Measurements from ENCODE around the gene VEPH1. TPM values are rescaled to one million over a fixed set of nuclear protein-coding genes. Genes with fewer than 3 reads are reported as not detected.
A peak's percentile ranks its signal among the peaks of the same experiment; 100 is the strongest.

The VEPH1 gene
- total RNA-seq, 1 experiment from 2014 or later = not detected

- Histone ChIP-seq H3K9me3 (no peaks in the 10 kb centered on the region), H3K27me3 (no peaks in the 10 kb centered on the region), H3K4me3 (no peak overlapping the region), H3K36me3 (no peaks in the 10 kb centered on the region)
- no peak for DNase-seq
These were observed 75.3 kb downstream of the VEPH1 start for GRCh38 chr3:157427901-157428300.

GRCh38 chr3:157423337-157423736 is 79.9 kb downstream of the VEPH1 start:
- H3K9me3 ChIP-seq = no peaks in the 10 kb centered on the region
- no peaks in the 10 kb centered on the region for H3K27me3 ChIP-seq
- no peaks in the 10 kb centered on the region for H3K36me3 ChIP-seq
- no peak for DNase-seq
- H3K4me3 ChIP-seq = no peak overlapping the region

GRCh38 chr3:157420606-157421130 is 82.5 kb downstream of the VEPH1 start:
- DNase-seq = no peak
- Histone ChIP-seq H3K27me3 (no peaks in the 10 kb centered on the region), H3K4me3 (no peak overlapping the region), H3K36me3 (no peaks in the 10 kb centered on the region), H3K9me3 (no peaks in the 10 kb centered on the region)

GRCh38 chr3:157418104-157418503 is 85.1 kb downstream of the VEPH1 start:
- no peak overlapping the region for H3K4me3 ChIP-seq
- no peaks in the 10 kb centered on the region for H3K9me3 ChIP-seq
- no peaks in the 10 kb centered on the region for H3K27me3 ChIP-seq
- DNase-seq = no peak
- no peaks in the 10 kb centered on the region for H3K36me3 ChIP-seq

- Histone ChIP-seq H3K27me3 (no peaks in the 10 kb centered on the region), H3K9me3 (no peaks in the 10 kb centered on the region), H3K36me3 (no peaks in the 10 kb centered on the region), H3K4me3 (no peak overlapping the region)
- no peak for DNase-seq
These were observed 86.0 kb downstream of the VEPH1 start for GRCh38 chr3:157417247-157417646.

GRCh38 chr3:157416347-157417087 is 86.7 kb downstream of the VEPH1 start:
- H3K36me3 ChIP-seq = no peaks in the 10 kb centered on the region
- no peaks in the 10 kb centered on the region for H3K9me3 ChIP-seq
- H3K4me3 ChIP-seq = no peak overlapping the region
- H3K27me3 ChIP-seq = no peaks in the 10 kb centered on the region
- DNase-seq = no peak

GRCh38 chr3:157414861-157415260 is 88.4 kb downstream of the VEPH1 start:
- H3K4me3 ChIP-seq = no peak overlapping the region
- no peaks in the 10 kb centered on the region for H3K27me3 ChIP-seq
- no peak for DNase-seq
- H3K36me3 ChIP-seq = no peaks in the 10 kb centered on the region
- no peaks in the 10 kb centered on the region for H3K9me3 ChIP-seq

GRCh38 chr3:157412323-157412855 is 90.8 kb downstream of the VEPH1 start:
- Histone ChIP-seq H3K27me3 (no peaks in the 10 kb centered on the region), H3K9me3 (no peaks in the 10 kb centered on the region), H3K4me3 (no peak overlapping the region), H3K36me3 (no peaks in the 10 kb centered on the region)
- DNase-seq = no peak

GRCh38 chr3:157410945-157411344 is 92.3 kb downstream of the VEPH1 start:
- H3K27me3 ChIP-seq = no peaks in the 10 kb centered on the region
- H3K9me3 ChIP-seq = no peaks in the 10 kb centered on the region
- H3K4me3 ChIP-seq = no peak overlapping the region
- DNase-seq = no peak
- no peaks in the 10 kb centered on the region for H3K36me3 ChIP-seq

- H3K36me3 ChIP-seq = no peaks in the 10 kb centered on the region
- H3K4me3 ChIP-seq = no peak overlapping the region
- no peak for DNase-seq
- H3K27me3 ChIP-seq = no peaks in the 10 kb centered on the region
- no peaks in the 10 kb centered on the region for H3K9me3 ChIP-seq
These were observed 93.7 kb downstream of the VEPH1 start for GRCh38 chr3:157409516-157409915.

GRCh38 chr3:157408499-157409149 is 94.6 kb downstream of the VEPH1 start:
- no peak overlapping the region for H3K4me3 ChIP-seq
- H3K9me3 ChIP-seq = no peaks in the 10 kb centered on the region
- H3K36me3 ChIP-seq = no peaks in the 10 kb centered on the region
- DNase-seq = no peak
- no peaks in the 10 kb centered on the region for H3K27me3 ChIP-seq

- Histone ChIP-seq H3K4me3 (no peak overlapping the region), H3K36me3 (no peaks in the 10 kb centered on the region), H3K9me3 (no peaks in the 10 kb centered on the region), H3K27me3 (no peaks in the 10 kb centered on the region)
- no peak for DNase-seq
These were observed 95.4 kb downstream of the VEPH1 start for GRCh38 chr3:157407769-157408168.

- H3K4me3 ChIP-seq = no peak overlapping the region
These were observed 96.8 kb downstream of the VEPH1 start for GRCh38 chr3:157406394-157406793.

GRCh38 chr3:157405457-157405856 is 97.8 kb downstream of the VEPH1 start:
- Histone ChIP-seq H3K27me3 (no peaks in the 10 kb centered on the region), H3K4me3 (no peak overlapping the region), H3K36me3 (no peaks in the 10 kb centered on the region), H3K9me3 (no peaks in the 10 kb centered on the region)
- DNase-seq = peak; percentile 45

More at GRCh38 chr3:157406394-157406793, 96.8 kb downstream of the VEPH1 start:
- DNase-seq = no peak
- Histone ChIP-seq H3K36me3 (no peaks in the 10 kb centered on the region), H3K27me3 (no peaks in the 10 kb centered on the region), H3K9me3 (no peaks in the 10 kb centered on the region)

- DNase-seq = no peak
- Histone ChIP-seq H3K9me3 (no peaks in the 10 kb centered on the region), H3K4me3 (no peak overlapping the region)
These were observed 98.8 kb downstream of the VEPH1 start for GRCh38 chr3:157404381-157404780.

GRCh38 chr3:157398598-157398997 is 104.6 kb downstream of the VEPH1 start:
- no peaks in the 10 kb centered on the region for H3K27me3 ChIP-seq
- H3K9me3 ChIP-seq = no peaks in the 10 kb centered on the region; the same call in 1 of the 2 replicates
- DNase-seq = no peak
- no peaks in the 10 kb centered on the region for H3K36me3 ChIP-seq
- no peak overlapping the region for H3K4me3 ChIP-seq

More at GRCh38 chr3:157404381-157404780, 98.8 kb downstream of the VEPH1 start:
- no peaks in the 10 kb centered on the region for H3K36me3 ChIP-seq
- H3K27me3 ChIP-seq = no peaks in the 10 kb centered on the region

GRCh38 chr3:157394411-157394810 is 108.8 kb downstream of the VEPH1 start:
- Histone ChIP-seq H3K9me3 (no peaks in the 10 kb centered on the region; the same call in 1 of the 2 replicates), H3K27me3 (no peaks in the 10 kb centered on the region), H3K4me3 (no peak overlapping the region), H3K36me3 (no peaks in the 10 kb centered on the region)
- no peak for DNase-seq
